NCI-H510A (cell line): ENCODE results near the gene FAM162B.
"Not testable (repeated sequence)": the region's sequence is repeated elsewhere in the genome, so short reads cannot be mapped to it uniquely, and the experiment has no call there.

ENCODE experiments used
- DNase-seq: peaks from one replicate; lab custom pipeline; 2025; lab: John Stamatoyannopoulos, UW

FAM162B gene

GRCh38 chr6:116726947-116727346 is 38.6 kb downstream of the FAM162B start:
- DNase-seq, result no peak

- DNase-seq, result no peak
These were observed 50.8 kb downstream of the FAM162B start for GRCh38 chr6:116714761-116715160.

GRCh38 chr6:116714296-116714695 is 51.2 kb downstream of the FAM162B start:
- no peak for DNase-seq

DNA sequence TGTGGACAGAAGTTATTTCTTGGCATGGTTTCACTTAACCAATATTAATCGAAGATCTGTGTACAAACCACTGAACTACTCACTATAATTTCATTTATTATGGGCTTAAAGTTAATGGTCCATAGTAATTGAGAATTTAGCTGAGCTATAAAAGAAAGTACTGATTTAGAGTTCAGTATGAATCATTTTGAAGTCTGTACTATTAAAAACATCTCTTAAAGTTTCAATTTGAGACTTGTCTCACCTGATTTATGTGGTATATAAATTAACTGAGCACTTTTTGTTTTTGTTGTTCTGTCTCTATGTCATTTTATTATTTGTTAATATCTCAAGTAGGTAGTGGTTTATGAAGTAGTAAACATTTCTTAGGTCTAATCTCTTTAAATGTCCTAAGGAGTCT is 59.6 kb downstream of the FAM162B start:
- DNase-seq, result no peak

- not testable (repeated sequence) for DNase-seq
These were observed 61.6 kb downstream of the FAM162B start for GRCh38 chr6:116703888-116704287.
